ENCODE results near the gene GHDC.

The GHDC gene

GRCh38 chr17:42182927-42183734, 11.2 kb downstream of the GHDC start:
- peak; percentile 21 for DNase-seq

DNA sequence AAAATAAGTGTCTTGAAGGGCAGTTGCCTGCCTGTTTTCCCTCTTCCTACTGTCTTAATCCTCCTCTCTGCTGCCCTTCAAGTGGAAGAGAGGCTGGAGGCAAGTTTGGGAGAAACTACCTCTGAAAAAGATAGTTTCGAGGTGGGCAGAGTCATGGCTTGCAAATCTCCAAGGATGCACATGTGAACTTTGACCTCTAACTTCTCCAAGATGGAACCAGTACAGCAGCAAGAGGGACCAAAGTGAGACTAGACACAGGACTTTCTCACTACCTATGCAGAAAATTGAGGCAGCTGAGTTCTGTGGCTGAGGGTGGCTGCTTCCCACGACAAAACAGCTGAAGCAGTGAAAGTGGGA, 12.5 kb downstream of the GHDC start:
- no peak for DNase-seq

DNA sequence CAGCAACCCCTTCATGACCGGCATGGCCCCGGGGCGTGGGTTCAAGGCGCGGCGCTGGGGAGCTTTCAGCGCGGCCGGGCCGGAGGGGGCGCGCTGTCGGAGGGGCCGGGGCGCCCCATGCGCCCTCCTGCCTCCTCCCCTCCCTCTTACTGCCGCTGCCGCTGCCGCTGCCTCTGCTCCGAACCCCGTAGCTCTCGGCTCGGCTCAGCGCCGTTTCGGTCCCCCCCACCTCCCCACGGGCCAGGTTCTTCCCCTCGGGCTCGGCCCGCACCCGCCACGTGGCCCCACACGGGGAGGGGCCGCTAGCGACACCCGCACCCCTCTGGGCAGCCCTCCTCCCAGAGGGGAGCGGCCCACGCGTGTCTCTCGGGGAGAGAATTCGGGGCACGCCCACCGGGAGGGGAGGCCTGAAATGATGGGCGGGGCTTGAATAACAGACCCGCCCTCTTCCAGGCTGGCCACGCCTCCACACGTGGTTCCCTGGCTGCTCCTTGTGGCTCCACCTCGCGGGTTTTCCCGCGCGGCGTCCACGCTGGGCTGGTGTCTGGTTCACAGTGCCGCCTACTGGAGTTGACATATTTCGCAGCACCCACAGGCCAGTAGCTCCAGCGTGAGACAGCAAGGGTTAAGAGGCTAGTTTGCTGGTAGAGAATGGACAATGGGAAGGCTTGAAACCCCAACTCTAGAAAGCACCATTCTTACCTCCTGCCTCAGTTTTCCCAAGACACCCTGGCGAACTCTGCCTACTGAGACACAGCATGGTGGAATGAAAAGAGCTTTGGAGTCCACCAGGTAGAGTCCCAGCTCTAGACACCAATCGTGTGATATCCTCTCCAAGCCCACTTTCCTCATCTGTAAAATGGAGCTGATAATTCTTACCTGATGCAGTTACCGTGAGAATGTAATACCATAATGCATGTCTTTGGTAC, 13.1 kb downstream of the GHDC start, which contains the start of gene KCNH4:
KCNH4 (minus strand) TSS at position 221 of the 929 bp plus-strand sequence; CDS start at position 24, 197 bp downstream.
- peak; percentile 43 for DNase-seq

DNA sequence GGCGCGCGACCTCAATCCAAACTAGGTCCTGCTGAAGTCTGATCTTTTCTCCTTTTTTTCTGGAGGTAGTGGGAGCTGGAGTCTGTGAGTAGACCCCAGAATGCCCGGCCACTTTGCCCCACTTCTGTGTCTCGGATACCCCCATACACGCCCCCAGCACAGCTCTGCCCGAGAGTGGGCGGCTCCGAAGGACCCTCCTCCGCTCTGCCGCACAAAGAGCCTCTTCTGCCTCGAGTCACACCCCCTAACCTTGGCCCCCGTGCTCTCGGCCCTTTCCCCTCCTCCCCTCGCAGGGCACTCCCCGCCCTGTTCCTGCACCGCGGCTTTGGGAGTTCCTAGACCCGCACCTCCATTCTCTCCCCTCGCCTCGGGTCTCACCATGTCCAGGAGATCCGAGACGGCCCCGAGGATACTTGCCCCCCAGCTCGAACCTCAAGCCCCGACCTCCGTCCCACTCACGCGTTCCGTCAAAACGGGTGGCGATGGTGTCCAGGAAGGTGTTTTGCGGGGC, 13.8 kb downstream of the GHDC start:
- no peak for DNase-seq

DNA sequence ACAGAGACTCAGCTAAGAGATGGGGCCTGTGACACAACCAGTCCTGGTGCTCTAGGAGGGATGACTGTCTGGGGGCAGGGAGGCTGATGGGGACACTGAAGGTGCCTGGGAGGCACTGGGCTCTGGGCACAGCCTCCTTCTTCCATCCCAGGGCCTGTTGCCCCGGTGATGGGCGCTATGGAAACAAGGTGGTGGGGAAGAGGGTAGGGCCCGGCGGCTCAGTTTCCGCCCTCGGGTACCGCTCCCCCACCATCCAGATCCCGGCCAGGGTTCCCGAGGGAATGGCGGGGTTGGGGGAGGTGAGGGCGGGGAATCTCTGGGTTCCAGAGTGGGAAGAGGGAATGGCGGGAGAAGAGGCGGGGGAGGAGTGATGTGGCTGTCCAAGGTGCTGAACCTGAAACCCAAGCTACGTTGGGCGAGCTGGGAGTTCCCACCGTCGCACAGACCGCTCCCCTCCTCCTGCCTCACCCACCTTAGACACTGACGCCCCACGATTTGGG, 14.3 kb downstream of the GHDC start:
- DNase-seq: peak; percentile 34

DNA sequence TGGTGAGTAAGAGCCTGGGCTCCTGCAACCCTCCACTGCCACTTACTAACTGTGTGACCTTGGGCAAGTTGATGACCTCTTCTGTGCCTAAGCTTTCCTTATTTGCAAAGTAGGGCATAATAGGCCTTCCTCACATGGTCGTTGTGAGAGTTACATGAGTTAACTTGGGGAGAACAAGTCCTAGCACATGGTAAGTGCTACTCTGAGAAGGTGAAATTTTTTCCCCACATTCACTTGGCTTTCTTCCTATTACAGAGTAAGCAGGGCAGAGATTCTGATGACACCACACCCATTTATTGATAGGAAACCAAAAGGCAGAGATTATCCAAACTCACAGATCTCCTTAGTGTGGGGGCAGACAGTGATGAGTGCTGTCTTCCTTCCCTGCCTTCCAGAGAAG, 15.0 kb downstream of the GHDC start:
- DNase-seq: no peak

DNA sequence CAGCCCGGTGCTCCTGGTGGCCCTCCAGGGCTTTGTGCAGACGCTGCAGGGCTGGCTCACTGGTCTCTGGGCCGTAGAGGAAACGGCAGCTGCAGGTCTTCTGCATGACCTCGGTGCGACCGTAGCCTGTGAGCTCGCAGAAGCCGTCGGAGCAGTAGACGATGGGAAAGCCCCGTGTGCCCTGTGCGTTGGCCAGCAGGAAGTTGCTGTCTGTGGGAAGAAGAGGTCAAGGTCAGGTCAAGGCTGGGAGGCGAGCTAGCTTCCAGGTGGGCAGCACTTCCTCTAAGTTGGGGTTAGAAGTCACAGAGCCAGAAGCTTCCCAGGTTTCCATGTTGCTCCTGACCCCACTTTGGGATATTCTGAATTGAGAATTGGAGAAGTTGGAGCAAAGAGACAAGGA, 15.5 kb downstream of the GHDC start:
- no peak for DNase-seq

DNA sequence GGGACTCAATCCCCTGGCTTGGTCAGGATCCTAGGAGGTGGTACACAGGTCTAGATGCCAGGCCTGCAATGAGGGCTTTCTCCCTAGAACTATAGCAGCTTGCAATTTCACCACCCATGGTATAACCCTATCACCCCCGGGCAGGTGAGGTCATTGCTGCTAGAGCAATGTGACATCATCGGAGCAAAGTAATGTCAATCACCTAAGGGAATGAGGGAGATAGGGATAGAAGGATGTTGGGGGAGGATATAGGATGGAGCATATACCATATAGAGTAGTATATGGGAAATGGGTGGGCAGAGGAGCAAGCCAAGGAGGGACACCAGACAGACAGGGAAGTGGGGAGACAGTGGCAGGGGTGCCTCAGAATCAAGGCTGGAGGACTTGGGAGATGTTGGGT, 16.6 kb downstream of the GHDC start:
- DNase-seq: no peak

- DNase-seq: no peak
These were observed 20.0 kb downstream of the GHDC start for GRCh38 chr17:42174126-42174783.

- DNase-seq: no peak
These were observed 22.5 kb downstream of the GHDC start for GRCh38 chr17:42171831-42172230.

DNA sequence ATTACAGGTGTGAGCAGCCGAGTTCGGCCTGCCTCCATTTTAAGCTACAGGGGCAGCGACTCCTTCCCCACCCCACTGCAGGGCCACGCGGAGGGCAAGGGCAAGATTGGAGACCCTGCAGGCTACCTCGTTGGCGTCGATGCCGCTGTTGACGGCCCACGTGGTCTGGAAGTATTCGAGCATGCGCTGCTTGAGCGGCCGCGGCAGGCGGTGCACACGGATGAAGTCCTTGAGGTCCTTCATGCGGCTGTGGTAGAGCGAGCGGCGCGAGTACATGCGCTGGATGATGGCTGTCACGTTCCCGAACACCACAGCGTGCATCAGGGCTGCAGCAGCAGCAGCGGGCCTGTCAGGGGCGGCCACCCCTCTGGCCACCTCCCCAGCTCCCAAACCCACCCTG, 24.9 kb downstream of the GHDC start:
- no peak for DNase-seq

DNA sequence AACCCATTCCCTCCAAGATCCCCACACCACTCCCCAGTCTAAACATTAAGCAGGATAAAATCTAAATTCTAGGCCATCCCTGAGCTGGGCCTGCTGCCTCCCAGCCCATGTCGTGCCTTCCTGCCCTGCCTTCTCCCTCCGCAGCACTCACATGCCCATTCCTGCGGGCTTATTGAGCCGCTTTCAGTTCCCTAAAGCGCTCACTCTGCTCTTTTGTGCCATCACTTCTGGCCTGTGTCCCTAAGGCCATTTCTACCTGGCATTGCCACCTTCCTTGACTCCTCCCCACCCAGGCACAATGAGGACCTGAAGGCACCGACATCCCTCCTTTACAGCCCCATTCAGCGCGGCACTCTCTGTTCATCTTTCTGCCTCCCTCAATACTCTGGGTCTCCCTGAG, 26.5 kb downstream of the GHDC start:
- no peak for DNase-seq

DNA sequence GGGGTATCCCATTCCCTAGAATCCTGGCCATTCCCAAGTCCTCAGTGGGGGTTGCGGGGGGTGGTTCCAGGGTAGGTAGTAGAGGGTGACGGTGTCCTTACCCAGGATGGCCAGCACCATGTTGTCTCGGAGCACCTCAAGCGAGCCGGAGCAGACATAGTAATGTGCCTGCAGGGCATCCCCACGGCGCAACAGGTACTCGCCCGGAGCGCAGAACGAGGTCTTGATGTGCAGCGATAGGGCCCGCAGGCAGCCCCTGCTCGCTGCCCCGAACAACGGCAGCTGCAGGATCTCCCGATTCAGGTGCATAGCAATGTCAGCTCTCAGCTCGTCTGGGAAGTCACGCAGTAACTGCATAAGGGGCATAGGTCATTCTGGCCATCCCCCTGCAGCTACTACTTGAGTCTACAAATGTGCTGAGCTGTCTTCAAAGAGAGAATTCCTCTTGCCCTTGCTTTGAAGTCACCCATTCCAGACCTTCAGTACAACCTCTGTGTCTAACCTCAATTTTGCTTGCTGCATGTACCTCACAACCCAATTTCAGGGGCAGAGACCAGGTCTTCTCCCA, 28.0 kb downstream of the GHDC start:
- no peak for DNase-seq

DNA sequence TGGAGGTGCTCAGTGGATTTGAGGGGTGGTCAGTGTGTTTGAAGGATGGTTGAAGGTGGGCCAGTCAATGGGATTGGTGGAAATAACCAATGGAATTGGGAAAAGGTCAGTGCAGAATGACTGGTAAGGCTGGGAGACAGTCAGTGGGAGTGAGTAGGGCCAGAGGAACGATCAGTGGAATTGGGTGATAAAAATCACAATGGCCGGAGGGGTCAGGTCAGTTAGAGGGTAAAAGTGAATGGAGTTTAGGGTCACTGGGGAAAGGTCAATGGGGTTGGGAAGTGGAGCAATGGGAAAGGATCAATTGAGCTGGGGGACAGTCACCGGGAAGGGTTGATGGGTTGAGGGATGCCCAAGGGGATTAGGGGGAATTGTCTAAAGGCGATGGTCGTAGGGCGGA, 28.5 kb downstream of the GHDC start:
- no peak for DNase-seq

DNA sequence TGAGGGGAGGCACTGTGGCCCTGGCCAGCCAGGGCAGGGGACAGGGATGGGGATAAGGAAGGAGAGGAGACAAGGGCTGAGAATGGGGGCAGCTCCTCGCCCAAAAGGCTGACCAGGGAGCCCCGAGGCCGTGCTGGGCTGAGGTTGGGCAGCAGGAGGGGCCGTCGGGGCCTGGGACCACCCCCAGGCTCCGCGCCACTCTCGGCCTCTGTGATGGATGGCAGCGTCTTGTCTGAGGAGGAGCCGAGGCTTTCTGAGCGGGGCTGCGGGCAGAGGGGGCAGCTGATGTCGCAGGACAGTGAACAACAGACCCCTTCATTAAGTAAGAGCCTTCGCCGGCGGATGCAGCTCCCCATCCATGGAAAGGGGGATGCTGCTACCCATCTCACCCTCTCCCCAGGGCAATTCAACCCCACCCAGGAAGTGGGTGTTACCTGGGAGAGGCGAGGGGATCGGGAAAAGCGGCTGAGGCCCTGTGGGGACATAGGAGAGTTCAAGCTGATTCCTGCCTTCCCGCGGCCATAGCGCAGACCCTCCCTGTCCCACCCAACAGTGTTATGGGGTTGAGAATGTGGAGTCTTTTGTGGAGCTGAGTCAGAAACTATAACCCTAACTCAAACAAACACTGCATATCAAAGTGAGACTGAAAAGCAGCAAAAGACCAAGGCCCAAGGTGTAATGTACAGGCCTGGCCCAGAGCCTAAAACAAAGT, 30.4 kb downstream of the GHDC start:
- no peak for DNase-seq

DNA sequence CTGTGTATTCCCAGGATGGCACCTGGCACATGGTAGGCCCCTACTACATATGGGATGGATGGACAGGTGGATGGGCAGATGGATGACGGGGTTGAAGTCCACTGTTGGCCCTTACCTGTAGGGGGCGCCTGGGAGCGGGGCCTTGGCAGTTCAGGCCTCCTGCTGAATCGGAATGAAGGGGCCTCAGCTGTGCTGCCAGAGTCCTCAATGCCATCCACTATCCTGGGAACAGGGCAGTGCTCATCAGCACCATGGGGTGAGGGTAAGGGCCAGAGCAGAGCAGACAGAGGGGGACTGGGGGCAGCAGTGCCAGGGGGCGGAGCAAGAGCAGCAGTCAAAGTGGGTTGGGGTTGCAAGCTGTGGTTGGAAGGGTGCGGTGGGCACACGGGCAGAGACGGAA, 31.2 kb downstream of the GHDC start:
- DNase-seq: no peak

GRCh38 chr17:42160531-42160910, 33.8 kb downstream of the GHDC start:
- no peak for DNase-seq

DNA sequence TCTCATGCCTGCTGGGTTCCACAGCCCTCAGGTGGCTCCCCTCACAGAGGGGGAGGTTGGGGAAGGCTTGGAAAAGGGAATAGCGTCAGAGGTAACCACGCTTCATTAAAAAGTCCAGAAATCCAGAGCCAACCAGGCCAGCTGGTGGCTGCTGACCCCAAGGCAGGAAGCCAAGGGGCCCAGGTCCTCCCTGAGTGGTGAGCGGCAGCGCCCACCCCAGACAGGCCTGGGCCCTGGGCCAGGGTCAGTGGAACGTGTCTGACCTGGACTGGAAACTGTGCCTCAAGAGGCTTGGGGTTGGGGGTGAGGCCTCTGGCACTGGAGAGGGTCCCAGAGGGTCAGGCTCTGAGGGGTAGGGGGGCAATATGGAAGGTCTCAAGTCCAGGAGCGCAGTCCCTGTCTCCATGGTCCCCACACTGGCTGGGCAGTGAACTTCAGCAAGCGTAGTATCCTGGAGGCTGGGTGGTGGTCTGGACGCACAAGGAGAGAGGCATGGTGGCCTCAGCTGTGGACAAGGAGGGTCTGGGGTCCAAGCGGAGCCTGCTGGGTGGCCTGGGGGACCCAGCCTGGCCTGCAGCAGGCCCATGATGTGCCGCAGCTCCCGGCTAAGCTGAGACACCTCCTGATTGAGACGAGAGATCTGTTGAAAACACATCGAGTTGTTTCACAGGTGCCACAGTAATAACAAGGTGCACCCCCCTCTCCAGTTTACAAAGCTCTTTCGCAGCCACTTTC, 34.3 kb downstream of the GHDC start:
- DNase-seq: no peak

- DNase-seq: no peak
These were observed 38.7 kb downstream of the GHDC start for GRCh38 chr17:42155614-42156045.

DNA sequence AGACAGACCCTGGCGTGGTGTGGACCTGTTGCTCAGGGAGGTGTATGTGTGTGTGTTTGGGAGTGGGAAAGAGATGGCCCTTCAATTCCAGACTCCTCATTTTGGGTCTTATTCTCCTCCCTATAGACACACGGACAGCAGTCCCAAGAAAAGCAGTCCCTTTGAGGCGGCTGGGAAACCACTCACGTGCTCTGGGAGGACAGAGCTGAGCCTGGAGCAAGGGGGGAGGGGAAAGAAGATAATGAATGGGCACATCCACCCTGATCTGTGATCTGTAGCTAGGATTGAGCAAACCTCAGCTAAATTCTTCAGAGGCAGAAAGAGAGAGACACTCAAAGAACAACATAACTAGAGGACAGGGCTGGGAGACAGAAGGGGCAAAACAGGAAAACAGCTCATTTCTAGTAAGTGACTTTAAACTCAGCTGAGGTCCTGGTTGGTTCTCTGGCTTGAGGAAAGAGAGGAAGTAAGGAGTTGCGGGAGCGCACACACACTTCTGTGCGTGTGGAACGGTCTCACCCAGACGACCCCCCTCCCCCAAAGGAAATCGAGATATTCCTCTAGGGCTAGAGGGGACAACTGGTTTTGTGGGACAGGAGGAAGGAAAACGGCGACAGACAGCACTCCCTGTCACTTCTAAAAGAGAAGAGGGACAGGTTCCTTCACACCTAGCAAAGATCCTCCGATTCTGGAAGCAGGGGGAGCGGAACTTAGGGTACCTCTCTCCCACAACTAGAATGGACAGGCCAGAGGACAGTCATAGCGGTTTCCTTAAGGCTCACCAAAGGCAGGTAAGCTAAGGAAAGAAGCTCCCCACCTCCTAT, 40.2 kb downstream of the GHDC start:
- DNase-seq: no peak
